ENCODE results near the gene IL1RAPL2.

- TF ChIP-seq, protein P1, sequence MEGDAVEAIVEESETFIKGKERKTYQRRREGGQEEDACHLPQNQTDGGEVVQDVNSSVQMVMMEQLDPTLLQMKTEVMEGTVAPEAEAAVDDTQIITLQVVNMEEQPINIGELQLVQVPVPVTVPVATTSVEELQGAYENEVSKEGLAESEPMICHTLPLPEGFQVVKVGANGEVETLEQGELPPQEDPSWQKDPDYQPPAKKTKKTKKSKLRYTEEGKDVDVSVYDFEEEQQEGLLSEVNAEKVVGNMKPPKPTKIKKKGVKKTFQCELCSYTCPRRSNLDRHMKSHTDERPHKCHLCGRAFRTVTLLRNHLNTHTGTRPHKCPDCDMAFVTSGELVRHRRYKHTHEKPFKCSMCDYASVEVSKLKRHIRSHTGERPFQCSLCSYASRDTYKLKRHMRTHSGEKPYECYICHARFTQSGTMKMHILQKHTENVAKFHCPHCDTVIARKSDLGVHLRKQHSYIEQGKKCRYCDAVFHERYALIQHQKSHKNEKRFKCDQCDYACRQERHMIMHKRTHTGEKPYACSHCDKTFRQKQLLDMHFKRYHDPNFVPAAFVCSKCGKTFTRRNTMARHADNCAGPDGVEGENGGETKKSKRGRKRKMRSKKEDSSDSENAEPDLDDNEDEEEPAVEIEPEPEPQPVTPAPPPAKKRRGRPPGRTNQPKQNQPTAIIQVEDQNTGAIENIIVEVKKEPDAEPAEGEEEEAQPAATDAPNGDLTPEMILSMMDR (conservative IDR thresholded peaks at IDR 0.05) = no peak
- TF ChIP-seq EZH2 (IDR thresholded peaks at IDR 0.05; ENCODE audit: low read depth) = no peak
Observed at GRCh38 chrX:104641176-104641575, 75.2 kb downstream of the IL1RAPL2 start.

Measured in PC-9 (cell line).